Hepatocyte (in vitro differentiated cells): Measurements from ENCODE around the gene ENO2.

Experiments used
- CTCF ChIP-seq: fragments of 200-600 bp; sonication (generic); IDR thresholded peaks from 2 replicates; pipeline ENCODE4 v1.5.1; 2016; ENCODE audit warnings: antibody characterized with exemption, mild to moderate bottlenecking; ENCODE audit not compliant: poor library complexity
- EZH2 ChIP-seq: fragments of 200-600 bp; sonication (generic); IDR thresholded peaks from 2 replicates; pipeline ENCODE4 v1.6.1; 2016; ENCODE audit warnings: antibody characterized with exemption, mild to moderate bottlenecking, borderline replicate concordance

- no peak for TF ChIP-seq CTCF
- no peak for TF ChIP-seq EZH2
Measured at GRCh38 chr12:6928022-6928702, 13.8 kb downstream of the ENO2 start.
